Measurements from ENCODE around the gene HDAC3.

DNA sequence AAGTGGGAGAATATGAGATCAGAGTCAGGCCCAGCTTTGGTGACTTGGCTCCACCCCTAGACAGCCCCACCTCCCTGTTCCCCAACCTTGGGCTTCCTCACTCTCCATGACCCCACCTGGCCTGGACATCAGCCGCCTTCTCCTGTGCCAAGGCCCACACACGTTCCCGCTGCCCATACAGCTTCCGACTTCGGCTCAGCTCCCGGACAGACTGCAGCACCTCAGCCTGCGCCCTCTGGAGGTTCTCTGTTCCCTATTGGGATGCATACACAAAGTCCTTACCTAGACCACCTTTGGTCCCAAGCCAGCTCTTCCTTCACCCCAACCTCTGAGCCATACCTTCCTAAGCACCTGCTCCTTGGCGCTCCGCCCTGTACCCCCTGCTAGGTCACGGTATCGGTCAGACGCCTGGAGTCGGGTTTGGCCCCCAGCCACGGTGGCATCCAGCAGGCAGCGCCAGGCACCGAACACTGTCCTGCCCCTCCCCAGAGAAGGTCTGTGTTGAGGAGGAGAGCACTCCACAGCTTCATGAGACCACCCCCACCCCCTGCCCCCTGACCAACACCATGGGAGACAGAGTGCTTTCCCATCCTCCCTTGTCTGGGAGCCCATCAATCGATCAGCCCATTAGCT is 12.5 kb upstream of the HDAC3 start:
- TF ChIP-seq, protein P1, sequence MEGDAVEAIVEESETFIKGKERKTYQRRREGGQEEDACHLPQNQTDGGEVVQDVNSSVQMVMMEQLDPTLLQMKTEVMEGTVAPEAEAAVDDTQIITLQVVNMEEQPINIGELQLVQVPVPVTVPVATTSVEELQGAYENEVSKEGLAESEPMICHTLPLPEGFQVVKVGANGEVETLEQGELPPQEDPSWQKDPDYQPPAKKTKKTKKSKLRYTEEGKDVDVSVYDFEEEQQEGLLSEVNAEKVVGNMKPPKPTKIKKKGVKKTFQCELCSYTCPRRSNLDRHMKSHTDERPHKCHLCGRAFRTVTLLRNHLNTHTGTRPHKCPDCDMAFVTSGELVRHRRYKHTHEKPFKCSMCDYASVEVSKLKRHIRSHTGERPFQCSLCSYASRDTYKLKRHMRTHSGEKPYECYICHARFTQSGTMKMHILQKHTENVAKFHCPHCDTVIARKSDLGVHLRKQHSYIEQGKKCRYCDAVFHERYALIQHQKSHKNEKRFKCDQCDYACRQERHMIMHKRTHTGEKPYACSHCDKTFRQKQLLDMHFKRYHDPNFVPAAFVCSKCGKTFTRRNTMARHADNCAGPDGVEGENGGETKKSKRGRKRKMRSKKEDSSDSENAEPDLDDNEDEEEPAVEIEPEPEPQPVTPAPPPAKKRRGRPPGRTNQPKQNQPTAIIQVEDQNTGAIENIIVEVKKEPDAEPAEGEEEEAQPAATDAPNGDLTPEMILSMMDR (conservative IDR thresholded peaks at IDR 0.05; ENCODE audit: low read length): no peak
- no peak for TF ChIP-seq EZH2phosphoT487 (IDR thresholded peaks at IDR 0.05; ENCODE audit: borderline replicate concordance)

All from Loucy (cell line).